Measurements from ENCODE around the gene DBN1.
"Not testable (repeated sequence)": the region's sequence is repeated elsewhere in the genome, so short reads cannot be mapped to it uniquely, and the experiment has no call there.

The DBN1 gene

GRCh38 chr5:177423671-177424070 lies 49.8 kb downstream of the DBN1 start:
- ATAC-seq (no peak), DNase-seq (no peak)
- Mint-ChIP-seq H3K36me3 (ENCODE audit: low read depth) (peaks cover 8% of the 10 kb centered on the region), H3K9me3 (no peaks in the 10 kb centered on the region), H3K4me3 (no peak overlapping the region), H3K27me3 (peaks cover 3% of the 10 kb centered on the region), H3K4me1 (peaks cover 27% of the 10 kb centered on the region), H3K27ac (peak overlapping the region; percentile 35)

DNA sequence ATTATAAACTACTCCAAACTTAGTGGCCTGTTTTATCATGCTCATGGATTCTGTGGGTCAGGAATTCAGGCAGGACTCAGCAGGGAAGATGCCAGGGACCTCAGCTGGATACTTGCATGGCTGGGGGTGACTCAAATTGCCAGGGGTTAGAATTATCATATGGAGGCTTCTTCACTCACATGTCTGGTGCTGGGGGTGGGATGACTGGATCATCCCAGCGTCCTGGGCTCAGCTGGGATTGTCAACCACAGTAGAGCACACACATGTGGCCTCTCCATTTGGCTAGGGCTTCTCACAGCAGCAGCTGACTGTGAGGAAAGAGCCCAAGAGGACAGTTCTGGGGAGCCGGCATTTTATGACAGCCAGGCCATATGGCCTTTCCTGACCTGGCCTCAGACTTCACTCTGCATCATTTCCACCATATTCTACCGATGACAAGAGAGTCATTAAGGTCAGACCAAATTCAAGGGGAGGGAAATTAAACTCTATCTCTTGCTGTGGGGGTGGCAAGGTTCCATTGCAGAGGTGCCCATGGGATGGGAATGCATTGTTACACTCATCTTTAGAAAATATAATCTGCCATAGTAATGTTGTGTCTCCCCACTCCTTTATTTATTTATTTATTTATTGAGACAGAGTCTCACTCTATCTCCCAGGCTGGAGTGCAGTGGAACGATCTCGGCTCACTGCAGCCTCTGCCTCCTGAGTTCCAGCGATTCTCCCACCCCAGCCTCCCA lies 52.2 kb downstream of the DBN1 start:
- DNase-seq (no peak), ATAC-seq (no peak)
- H3K4me1 Mint-ChIP-seq = peaks cover 13% of the 10 kb centered on the region

DNA sequence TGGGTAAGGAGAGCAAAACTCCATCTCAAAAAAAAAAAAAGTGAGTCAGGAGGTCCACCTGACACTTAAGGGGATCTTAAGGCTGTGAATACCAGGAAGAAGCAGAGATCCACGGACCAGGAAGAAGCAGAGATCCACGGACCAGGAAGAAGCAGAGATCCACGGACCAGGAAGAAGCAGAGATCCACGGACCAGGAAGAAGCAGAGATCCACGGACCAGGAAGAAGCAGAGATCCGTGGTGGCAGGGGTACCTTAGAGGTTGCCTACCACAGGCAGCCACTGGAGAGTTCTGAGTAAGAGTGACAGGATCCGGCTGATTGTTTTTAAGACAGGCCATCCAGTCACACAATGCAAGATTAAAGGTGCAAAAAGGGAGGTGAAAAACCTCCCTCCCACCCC lies 53.0 kb downstream of the DBN1 start:
- H3K27me3 Mint-ChIP-seq; H3K9me3 Mint-ChIP-seq; H3K4me3 Mint-ChIP-seq; H3K27ac Mint-ChIP-seq; DNase-seq; H3K36me3 Mint-ChIP-seq (ENCODE audit: low read depth); ATAC-seq: not testable (repeated sequence)
- H3K4me1 Mint-ChIP-seq = peaks cover 11% of the 10 kb centered on the region

More for the DNA sequence above, 52.2 kb downstream of the DBN1 start:
- peaks cover 2% of the 10 kb centered on the region for H3K27me3 Mint-ChIP-seq
- no peak overlapping the region for H3K27ac Mint-ChIP-seq
- H3K36me3 Mint-ChIP-seq (ENCODE audit: low read depth) = no peaks in the 10 kb centered on the region
- no peaks in the 10 kb centered on the region for H3K9me3 Mint-ChIP-seq
- H3K4me3 Mint-ChIP-seq = no peak overlapping the region

DNA sequence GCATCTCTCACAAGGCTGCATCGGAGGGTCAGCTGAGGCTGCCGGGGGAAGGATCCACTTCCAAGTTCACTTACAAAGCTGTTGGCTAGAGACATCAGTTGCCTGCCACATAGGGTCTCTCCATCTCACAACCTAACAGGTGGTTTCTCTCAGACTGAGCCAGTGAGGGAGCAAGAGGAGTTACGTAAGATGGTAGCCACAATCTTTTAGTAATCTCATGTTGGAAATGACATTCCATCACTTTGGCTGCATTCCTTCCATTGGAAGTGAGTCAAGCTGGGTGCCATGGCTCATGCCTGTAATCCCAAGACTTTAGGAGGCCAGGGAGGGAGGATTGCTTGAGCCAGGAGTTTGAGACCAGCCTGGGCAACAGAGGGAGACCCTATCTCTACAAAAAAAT lies 54.4 kb downstream of the DBN1 start:
- Mint-ChIP-seq H3K27ac (no peak overlapping the region), H3K36me3 (ENCODE audit: low read depth) (no peaks in the 10 kb centered on the region), H3K9me3 (no peaks in the 10 kb centered on the region), H3K27me3 (peaks cover 1% of the 10 kb centered on the region), H3K4me1 (peaks cover 5% of the 10 kb centered on the region), H3K4me3 (no peak overlapping the region)
- no peak for ATAC-seq
- no peak for DNase-seq

- H3K27me3 Mint-ChIP-seq; H3K36me3 Mint-ChIP-seq (ENCODE audit: low read depth); H3K27ac Mint-ChIP-seq; H3K9me3 Mint-ChIP-seq; ATAC-seq; H3K4me3 Mint-ChIP-seq; DNase-seq: not testable (repeated sequence)
- peaks cover 19% of the 10 kb centered on the region for H3K4me1 Mint-ChIP-seq
These were observed 56.4 kb downstream of the DBN1 start for GRCh38 chr5:177417081-177417480.

- Mint-ChIP-seq H3K4me3 (no peak overlapping the region), H3K4me1 (peaks cover 33% of the 10 kb centered on the region), H3K36me3 (ENCODE audit: low read depth) (no peaks in the 10 kb centered on the region), H3K9me3 (no peaks in the 10 kb centered on the region), H3K27me3 (peaks cover 3% of the 10 kb centered on the region), H3K27ac (no peak overlapping the region)
- DNase-seq (no peak), ATAC-seq (no peak)
These were observed 59.0 kb downstream of the DBN1 start for GRCh38 chr5:177414481-177414880.

GRCh38 chr5:177412603-177413233 lies 60.7 kb downstream of the DBN1 start:
- no peak overlapping the region for H3K27ac Mint-ChIP-seq
- ATAC-seq (peak; percentile 83), DNase-seq (no peak)
- peaks cover 33% of the 10 kb centered on the region for H3K4me1 Mint-ChIP-seq
- H3K4me3 Mint-ChIP-seq = no peak overlapping the region
- H3K9me3 Mint-ChIP-seq = no peaks in the 10 kb centered on the region
- peaks cover 4% of the 10 kb centered on the region for H3K27me3 Mint-ChIP-seq
- no peaks in the 10 kb centered on the region for H3K36me3 Mint-ChIP-seq (ENCODE audit: low read depth)

GRCh38 chr5:177410575-177410974 lies 62.9 kb downstream of the DBN1 start:
- Mint-ChIP-seq H3K9me3 (no peaks in the 10 kb centered on the region), H3K27me3 (peaks cover 6% of the 10 kb centered on the region), H3K36me3 (ENCODE audit: low read depth) (no peaks in the 10 kb centered on the region), H3K4me3 (no peak overlapping the region), H3K4me1 (peaks cover 32% of the 10 kb centered on the region), H3K27ac (peak overlapping the region; percentile 11)
- DNase-seq (no peak), ATAC-seq (no peak)

DNA sequence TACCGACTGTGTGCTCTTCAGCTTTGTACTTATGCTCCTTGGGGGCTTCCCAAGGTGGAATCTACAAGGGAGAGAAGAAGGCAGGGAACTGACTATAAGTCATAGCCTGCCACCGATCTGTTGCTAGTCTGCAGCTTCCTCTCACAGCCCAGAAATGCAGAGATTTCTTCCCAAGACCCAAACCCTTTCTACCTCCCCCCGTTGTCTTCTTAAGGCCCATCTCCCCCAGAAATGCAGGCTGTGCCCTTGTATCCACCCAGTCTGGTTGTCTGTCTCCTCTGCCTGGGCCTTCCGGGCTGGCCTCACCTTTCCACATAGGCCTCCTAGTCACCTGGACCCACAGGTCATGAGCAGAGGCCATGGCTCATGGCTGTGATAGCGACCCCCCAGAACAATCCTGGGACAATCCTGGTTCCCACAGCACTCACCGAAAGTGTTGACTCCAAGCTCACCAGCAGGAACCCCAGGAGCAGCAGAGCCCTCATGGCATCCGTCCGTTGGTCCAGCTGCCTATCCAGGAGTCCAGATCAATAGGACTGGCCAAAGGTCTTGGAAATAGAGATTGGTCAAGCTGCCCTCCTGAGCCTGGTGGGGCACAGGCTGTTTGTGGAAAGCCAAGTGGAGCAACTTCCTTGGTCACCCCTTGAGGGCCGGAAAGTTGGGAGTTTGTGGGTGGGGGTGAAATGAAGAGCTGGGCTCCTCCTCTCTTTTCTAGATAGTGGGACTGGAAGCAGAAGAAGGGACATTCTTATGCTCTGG lies 64.2 kb downstream of the DBN1 start, which contains the start of gene F12:
F12 (minus strand) TSS at position 522 of the 759 bp plus-strand sequence; CDS start at position 485, 37 bp downstream.
- Mint-ChIP-seq H3K4me1 (peaks cover 40% of the 10 kb centered on the region), H3K27me3 (peaks cover 6% of the 10 kb centered on the region), H3K9me3 (no peaks in the 10 kb centered on the region), H3K36me3 (ENCODE audit: low read depth) (no peaks in the 10 kb centered on the region), H3K4me3 (no peak within 1 kb of the TSS), H3K27ac (no peak within 1 kb of the TSS)
- no peak for ATAC-seq
- no peak for DNase-seq
